A673 (cell line): ENCODE results near the gene CYP4A22. TPM values are rescaled to one million over a fixed set of nuclear protein-coding genes. Genes with fewer than 3 reads are reported as not detected.

Source experiments
- BruUV-seq: library from RNA; stranded (reverse); fragments of 400-500 nt; replicated peaks from 2 replicates; lab custom pipeline; 2021; lab: Mats Ljungman, UMichigan
- CTCF ChIA-PET: fragments of 300-600 bp; sonication (Branson Sonifier 250); formaldehyde crosslinking; loops from one replicate; lab custom pipeline; 2022; ENCODE audit warnings: antibody characterized with exemption; lab: Charles Lee
- POLR2A ChIA-PET: fragments of 300-600 bp; sonication (Branson Sonifier 250); formaldehyde crosslinking; loops from one replicate; lab custom pipeline; 2022; ENCODE audit warnings: antibody characterized with exemption; ENCODE audit not compliant: low non-redundant PET; lab: Charles Lee
- DNase-seq: peaks from one replicate; pipeline ENCODE4 v3.0.0-alpha.2; 2015; ENCODE audit warnings: low spot score
- H3K27ac ChIP-seq: fragments of 200-600 bp; sonication (generic); 2 replicates; pipeline ENCODE4 v1.5.1; 2016; ENCODE audit warnings: mixed run types, low read depth, mild to moderate bottlenecking, mixed read lengths, antibody characterized with exemption, low read length; ENCODE audit not compliant: poor library complexity, severe bottlenecking
- H3K27me3 ChIP-seq: fragments of 200-600 bp; sonication (generic); replicated peaks from 2 replicates; pipeline ENCODE4 v1.6.1; 2017; ENCODE audit warnings: mixed run types, low read depth, mild to moderate bottlenecking, mixed read lengths, antibody characterized with exemption, low read length; ENCODE audit not compliant: insufficient read depth, poor library complexity
- H3K36me3 ChIP-seq: fragments of 200-600 bp; sonication (generic); 2 replicates; pipeline ENCODE4 v1.6.1; 2016; ENCODE audit warnings: mixed run types, mild to moderate bottlenecking, mixed read lengths, antibody characterized with exemption, low read length; ENCODE audit not compliant: insufficient read depth, poor library complexity, severe bottlenecking
- H3K4me1 ChIP-seq: fragments of 200-600 bp; sonication (generic); 2 replicates; pipeline ENCODE4 v1.6.1; 2017; ENCODE audit warnings: mixed run types, mild to moderate bottlenecking, mixed read lengths, antibody characterized with exemption, low read length; ENCODE audit not compliant: insufficient read depth, poor library complexity, severe bottlenecking
- H3K4me3 ChIP-seq: fragments of 200-600 bp; sonication (generic); 2 replicates; pipeline ENCODE4 v1.5.1; 2016; ENCODE audit warnings: low read depth, mixed run types, mild to moderate bottlenecking, mixed read lengths, low read length; ENCODE audit not compliant: poor library complexity, severe bottlenecking
- H3K9me3 ChIP-seq: fragments of 200-600 bp; sonication (generic); 2 replicates; pipeline ENCODE4 v1.6.1; 2016; ENCODE audit warnings: mixed run types, low read depth, mild to moderate bottlenecking, mixed read lengths, antibody characterized with exemption, low read length; ENCODE audit not compliant: poor library complexity, severe bottlenecking
- CTCF ChIP-seq: fragments of 300-800, 200-600 bp; sonication (generic); conservative IDR thresholded peaks from 2 replicates; pipeline ENCODE4 v1.5.1; 2017; ENCODE audit warnings: low read depth, mild to moderate bottlenecking, antibody characterized with exemption, low read length, moderate library complexity, mixed read lengths
- EZH2 ChIP-seq: fragments of 200-600 bp; sonication (generic); IDR thresholded peaks from 2 replicates; pipeline ENCODE4 v1.6.1; 2017; ENCODE audit warnings: borderline replicate concordance, low read depth, mild to moderate bottlenecking, mixed read lengths, antibody characterized with exemption, low read length; ENCODE audit not compliant: poor library complexity, severe bottlenecking
- intact Hi-C: fragments of 100-400 bp; cut with micrococcal nuclease; formaldehyde crosslinking; loops from one replicate; pipeline ENCODE4 v1.10.0; 2022; ENCODE audit not compliant: unreplicated experiment
- total RNA-seq: library from RNA; stranded (reverse); gene quantifications from 2 replicates; pipeline ENCODE4 v1.2.3, GENCODE V29; 2021

CYP4A22 gene
- total RNA-seq, 1 experiment from 2014 or later: not detected

- POLR2A ChIA-PET: no interaction called here
- Histone ChIP-seq H3K27me3 (peaks cover 10% of the 10 kb centered on the region), H3K4me1 (no peaks in the 10 kb centered on the region), H3K27ac (no peak overlapping the region), H3K9me3 (no peaks in the 10 kb centered on the region), H3K4me3 (no peak overlapping the region), H3K36me3 (no peaks in the 10 kb centered on the region)
- intact Hi-C loops: no loop called here
- no TSS peak for BruUV-seq
- CTCF ChIA-PET: interaction anchor here (0.6 to 1.0 kb wide), 2 partner anchors 11 to 598 kb away, joined by 4 to 7 read pairs; no protein-coding TSS in a partner anchor
- no peak for DNase-seq
- TF ChIP-seq CTCF (no peak), EZH2 (no peak)
Measured at GRCh38 chr1:47181955-47182675, 44.9 kb downstream of the CYP4A22 start.

GRCh38 chr1:47182676-47183235 lies 45.5 kb downstream of the CYP4A22 start:
- H3K9me3 ChIP-seq: no peaks in the 10 kb centered on the region
- no peaks in the 10 kb centered on the region for H3K4me1 ChIP-seq
- H3K36me3 ChIP-seq: no peaks in the 10 kb centered on the region
- CTCF ChIA-PET: interaction anchor here (0.6 to 1.0 kb wide), 2 partner anchors 10 to 598 kb away, joined by 4 to 7 read pairs; no protein-coding TSS in a partner anchor
- no peak for DNase-seq
- no peak for TF ChIP-seq EZH2
- TF ChIP-seq CTCF: no peak
- H3K27ac ChIP-seq: no peak overlapping the region
- peaks cover 10% of the 10 kb centered on the region for H3K27me3 ChIP-seq
- no peak overlapping the region for H3K4me3 ChIP-seq
- intact Hi-C loops: no loop called here
- BruUV-seq: no TSS peak
- POLR2A ChIA-PET: no interaction called here

GRCh38 chr1:47183308-47184089 lies 46.3 kb downstream of the CYP4A22 start:
- POLR2A ChIA-PET: no interaction called here
- no peaks in the 10 kb centered on the region for H3K36me3 ChIP-seq
- peaks cover 10% of the 10 kb centered on the region for H3K27me3 ChIP-seq
- no peaks in the 10 kb centered on the region for H3K9me3 ChIP-seq
- intact Hi-C loops: no loop called here
- TF ChIP-seq EZH2: no peak
- no peak for TF ChIP-seq CTCF
- H3K27ac ChIP-seq: no peak overlapping the region
- CTCF ChIA-PET: interaction anchor here (1.0 kb wide), 2 partner anchors 9 to 254 kb away, joined by 4 read pairs; partner anchors contain the start of gene FOXD2
- no peaks in the 10 kb centered on the region for H3K4me1 ChIP-seq
- no peak overlapping the region for H3K4me3 ChIP-seq
- no peak for DNase-seq
- BruUV-seq: no TSS peak
